Karpas-422 (cell line): ENCODE measurements around the gene MAB21L3. TPM values are rescaled to one million over a fixed set of nuclear protein-coding genes. Genes with fewer than 3 reads are reported as not detected.

Source experiments
- DNase-seq: peaks from one replicate; pipeline ENCODE4 v3.0.0-alpha.2; 2015
- H2AFZ ChIP-seq: fragments of 200-600 bp; sonication (generic); 2 replicates; pipeline ENCODE4 v1.6.1; 2014; ENCODE audit warnings: antibody characterized with exemption, low read length, mixed read lengths
- H3K27ac ChIP-seq: fragments of 200-600 bp; sonication (generic); 2 replicates; pipeline ENCODE4 v1.5.1; 2014; ENCODE audit warnings: mild to moderate bottlenecking, low read length, moderate library complexity
- H3K27me3 ChIP-seq: fragments of 200-600 bp; sonication (generic); 2 replicates; pipeline ENCODE4 v1.6.1; 2014; ENCODE audit warnings: low read length, mixed read lengths
- H3K36me3 ChIP-seq: fragments of 200-600 bp; sonication (generic); 2 replicates; pipeline ENCODE4 v1.6.1; 2014; ENCODE audit warnings: low read length, mixed read lengths; ENCODE audit not compliant: insufficient read depth
- H3K4me1 ChIP-seq: fragments of 200-600 bp; sonication (generic); 2 replicates; pipeline ENCODE4 v1.6.1; 2014; ENCODE audit warnings: mild to moderate bottlenecking, low read length, mixed read lengths
- H3K4me2 ChIP-seq: fragments of 200-600 bp; sonication (generic); 2 replicates; pipeline ENCODE4 v1.6.1; 2014; ENCODE audit warnings: low read length, low read depth, mild to moderate bottlenecking; ENCODE audit not compliant: poor library complexity, severe bottlenecking
- H3K4me3 ChIP-seq: fragments of 200-600 bp; sonication (generic); 2 replicates; pipeline ENCODE4 v1.5.1; 2014; ENCODE audit warnings: mild to moderate bottlenecking, antibody characterized with exemption, low read length, mixed read lengths
- H3K79me2 ChIP-seq: fragments of 200-600 bp; sonication (generic); 2 replicates; pipeline ENCODE4 v1.6.1; 2014; ENCODE audit warnings: mild to moderate bottlenecking, low read length, mixed read lengths
- H3K9ac ChIP-seq: fragments of 200-600 bp; sonication (generic); 2 replicates; pipeline ENCODE4 v1.6.0; 2014; ENCODE audit warnings: low read length
- H3K9me2 ChIP-seq: fragments of 200-600 bp; sonication (generic), shearing (Covaris generic); replicated peaks from 2 replicates; pipeline ENCODE4 v1.6.0; 2014; ENCODE audit warnings: mild to moderate bottlenecking, low read length, moderate library complexity; ENCODE audit not compliant: insufficient read depth
- H3K9me3 ChIP-seq: fragments of 300-700, 200-600 bp; sonication (generic); 2 replicates; pipeline ENCODE4 v1.6.1; 2014; ENCODE audit warnings: low read length, mixed read lengths
- H4K20me1 ChIP-seq: fragments of 200-600 bp; sonication (generic); 2 replicates; pipeline ENCODE4 v1.6.1; 2014; ENCODE audit warnings: mild to moderate bottlenecking, antibody characterized with exemption, low read length, low read depth; ENCODE audit not compliant: insufficient read depth
- total RNA-seq: library from RNA; depleted of rRNA; stranded (reverse); fragments of >200 nt; shearing (Covaris generic); gene quantifications from 2 replicates; pipeline ENCODE4 v1.2.3, GENCODE V29; 2014; ENCODE audit warnings: low replicate concordance

The MAB21L3 gene
- total RNA-seq, 1 experiment from 2014 or later, result not detected

GRCh38 chr1:116148967-116149366 is 37.8 kb downstream of the MAB21L3 start:
- Histone ChIP-seq H3K27ac (no peak overlapping the region), H3K9me3 (peaks cover 10% of the 10 kb centered on the region), H4K20me1 (no peaks in the 10 kb centered on the region), H3K9me2 (no peaks in the 10 kb centered on the region), H3K9ac (no peak overlapping the region), H3K27me3 (no peaks in the 10 kb centered on the region), H2AFZ (0 out of 2 replicates have a peak overlapping the region, but pooled peaks have one; percentile 7), H3K4me2 (no peak overlapping the region), H3K36me3 (no peaks in the 10 kb centered on the region), H3K4me1 (peaks cover 19% of the 10 kb centered on the region), H3K4me3 (no peak overlapping the region), H3K79me2 (no peaks in the 10 kb centered on the region)
- no peak for DNase-seq

- H3K36me3 ChIP-seq, result no peaks in the 10 kb centered on the region
- no peak for DNase-seq
- H3K27ac ChIP-seq, result no peak overlapping the region
- no peak overlapping the region for H3K9ac ChIP-seq
- H3K9me3 ChIP-seq, result no peaks in the 10 kb centered on the region
- H3K4me1 ChIP-seq, result peaks cover 26% of the 10 kb centered on the region
- H2AFZ ChIP-seq, result no peak overlapping the region
- H3K4me3 ChIP-seq, result no peak overlapping the region
- no peaks in the 10 kb centered on the region for H4K20me1 ChIP-seq
- no peaks in the 10 kb centered on the region for H3K9me2 ChIP-seq
- no peaks in the 10 kb centered on the region for H3K79me2 ChIP-seq
- H3K4me2 ChIP-seq, result no peak overlapping the region
- H3K27me3 ChIP-seq, result no peaks in the 10 kb centered on the region
Measured at GRCh38 chr1:116150368-116150767, 39.2 kb downstream of the MAB21L3 start.

- DNase-seq, result peak; percentile 92
- Histone ChIP-seq H3K9me2 (no peaks in the 10 kb centered on the region), H3K79me2 (no peaks in the 10 kb centered on the region), H3K4me1 (peaks cover 39% of the 10 kb centered on the region), H3K36me3 (no peaks in the 10 kb centered on the region), H4K20me1 (no peaks in the 10 kb centered on the region), H3K9ac (peak overlapping the region; percentile 72), H2AFZ (peak overlapping the region; percentile 88), H3K4me3 (peak overlapping the region; percentile 65), H3K27ac (no peak overlapping the region), H3K27me3 (no peaks in the 10 kb centered on the region), H3K4me2 (peak overlapping the region; percentile 75), H3K9me3 (no peaks in the 10 kb centered on the region)
Measured at GRCh38 chr1:116151739-116152576, 40.8 kb downstream of the MAB21L3 start.

- Histone ChIP-seq H3K9me3 (no peaks in the 10 kb centered on the region), H3K79me2 (no peaks in the 10 kb centered on the region), H3K27me3 (no peaks in the 10 kb centered on the region), H3K36me3 (no peaks in the 10 kb centered on the region), H3K4me1 (peaks cover 39% of the 10 kb centered on the region), H3K9me2 (no peaks in the 10 kb centered on the region), H3K27ac (no peak overlapping the region), H3K4me2 (peak overlapping the region; percentile 75), H3K4me3 (peak overlapping the region; percentile 65), H2AFZ (peak overlapping the region; percentile 88; the same call in 1 of the 2 replicates), H4K20me1 (no peaks in the 10 kb centered on the region), H3K9ac (peak overlapping the region; percentile 72)
- DNase-seq, result no peak
Measured at GRCh38 chr1:116152577-116152943, 41.4 kb downstream of the MAB21L3 start.

GRCh38 chr1:116152950-116153691 is 41.9 kb downstream of the MAB21L3 start:
- no peak overlapping the region for H3K9ac ChIP-seq
- no peaks in the 10 kb centered on the region for H4K20me1 ChIP-seq

GRCh38 chr1:116153692-116154031 is 42.5 kb downstream of the MAB21L3 start:
- no peak overlapping the region for H3K27ac ChIP-seq
- no peak overlapping the region for H3K9ac ChIP-seq
- no peaks in the 10 kb centered on the region for H3K27me3 ChIP-seq
- H3K4me1 ChIP-seq, result peaks cover 39% of the 10 kb centered on the region
- no peaks in the 10 kb centered on the region for H3K79me2 ChIP-seq
- no peak for DNase-seq
- no peaks in the 10 kb centered on the region for H3K36me3 ChIP-seq
- no peaks in the 10 kb centered on the region for H3K9me2 ChIP-seq
- no peaks in the 10 kb centered on the region for H4K20me1 ChIP-seq
- H3K4me3 ChIP-seq, result no peak overlapping the region
- H2AFZ ChIP-seq, result no peak overlapping the region
- H3K9me3 ChIP-seq, result no peaks in the 10 kb centered on the region
- no peak overlapping the region for H3K4me2 ChIP-seq

More at GRCh38 chr1:116152950-116153691, 41.9 kb downstream of the MAB21L3 start:
- H2AFZ ChIP-seq, result no peak overlapping the region
- no peaks in the 10 kb centered on the region for H3K9me2 ChIP-seq
- H3K79me2 ChIP-seq, result no peaks in the 10 kb centered on the region
- no peak overlapping the region for H3K27ac ChIP-seq
- no peaks in the 10 kb centered on the region for H3K27me3 ChIP-seq
- H3K4me2 ChIP-seq, result no peak overlapping the region
- peaks cover 39% of the 10 kb centered on the region for H3K4me1 ChIP-seq
- no peaks in the 10 kb centered on the region for H3K36me3 ChIP-seq
- H3K4me3 ChIP-seq, result no peak overlapping the region
- no peak for DNase-seq
- H3K9me3 ChIP-seq, result no peaks in the 10 kb centered on the region

- Histone ChIP-seq H3K9me2 (no peaks in the 10 kb centered on the region), H3K27me3 (no peaks in the 10 kb centered on the region), H3K4me2 (no peak overlapping the region), H3K36me3 (no peaks in the 10 kb centered on the region), H3K4me3 (no peak overlapping the region), H3K9me3 (no peaks in the 10 kb centered on the region), H3K9ac (no peak overlapping the region), H3K27ac (no peak overlapping the region), H3K4me1 (peaks cover 42% of the 10 kb centered on the region), H3K79me2 (no peaks in the 10 kb centered on the region), H4K20me1 (no peaks in the 10 kb centered on the region), H2AFZ (no peak overlapping the region)
- DNase-seq, result no peak
Measured at GRCh38 chr1:116154536-116154935, 43.3 kb downstream of the MAB21L3 start.

GRCh38 chr1:116157096-116157495 is 45.9 kb downstream of the MAB21L3 start:
- Histone ChIP-seq H3K27me3 (no peaks in the 10 kb centered on the region), H3K4me2 (no peak overlapping the region), H3K9ac (no peak overlapping the region), H3K79me2 (no peaks in the 10 kb centered on the region), H3K9me3 (no peaks in the 10 kb centered on the region), H3K27ac (no peak overlapping the region), H2AFZ (no peak overlapping the region), H4K20me1 (no peaks in the 10 kb centered on the region), H3K9me2 (no peaks in the 10 kb centered on the region), H3K4me1 (peaks cover 39% of the 10 kb centered on the region), H3K36me3 (no peaks in the 10 kb centered on the region), H3K4me3 (no peak overlapping the region)
- no peak for DNase-seq
